GM19351 (cell line): Measurements from ENCODE around the gene OR4E2.
"Not testable (repeated sequence)": the region's sequence is repeated elsewhere in the genome, so short reads cannot be mapped to it uniquely, and the experiment has no call there.

Experiments used
- ATAC-seq: cut with Tn5 transposase; IDR thresholded peaks from one replicate; pipeline ENCODE4 v1.9.1; 2021; ENCODE audit warnings: mild to moderate bottlenecking, moderate library complexity; ENCODE audit not compliant: unreplicated experiment

The OR4E2 gene, protein sequence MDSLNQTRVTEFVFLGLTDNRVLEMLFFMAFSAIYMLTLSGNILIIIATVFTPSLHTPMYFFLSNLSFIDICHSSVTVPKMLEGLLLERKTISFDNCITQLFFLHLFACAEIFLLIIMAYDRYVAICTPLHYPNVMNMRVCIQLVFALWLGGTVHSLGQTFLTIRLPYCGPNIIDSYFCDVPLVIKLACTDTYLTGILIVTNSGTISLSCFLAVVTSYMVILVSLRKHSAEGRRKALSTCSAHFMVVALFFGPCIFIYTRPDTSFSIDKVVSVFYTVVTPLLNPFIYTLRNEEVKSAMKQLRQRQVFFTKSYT

DNA sequence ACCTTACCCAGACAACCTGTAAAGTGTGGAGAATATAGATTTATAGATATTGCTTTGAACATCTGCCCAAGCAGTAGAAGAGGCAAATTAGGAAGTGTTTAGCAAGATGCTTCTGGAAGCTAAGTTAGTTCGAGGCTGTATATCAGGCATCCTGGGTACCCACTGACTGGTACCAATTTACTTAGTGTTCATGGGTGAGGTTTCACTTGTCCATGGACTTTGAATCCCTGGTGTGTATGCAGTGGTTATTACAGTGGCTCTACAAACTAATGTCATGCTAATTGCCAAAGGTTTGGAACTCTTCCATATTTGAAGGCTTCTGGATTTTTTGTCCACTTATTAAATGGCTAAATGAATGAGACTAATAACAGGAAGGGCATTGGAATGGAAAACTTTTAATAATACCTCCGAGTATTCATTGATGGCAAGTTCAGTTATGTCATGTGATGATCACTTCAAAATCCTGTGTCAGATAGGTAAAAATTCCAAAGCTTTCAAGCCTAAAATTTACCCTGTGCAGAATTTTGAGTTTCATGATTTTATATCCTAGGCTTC is at the start of gene OR4E2:
TSS of gene OR4E2 (plus strand) at position 505 of the 555 bp plus-strand sequence. CDS start 11,248 bp downstream, outside the sequence.
- no peak for ATAC-seq

DNA sequence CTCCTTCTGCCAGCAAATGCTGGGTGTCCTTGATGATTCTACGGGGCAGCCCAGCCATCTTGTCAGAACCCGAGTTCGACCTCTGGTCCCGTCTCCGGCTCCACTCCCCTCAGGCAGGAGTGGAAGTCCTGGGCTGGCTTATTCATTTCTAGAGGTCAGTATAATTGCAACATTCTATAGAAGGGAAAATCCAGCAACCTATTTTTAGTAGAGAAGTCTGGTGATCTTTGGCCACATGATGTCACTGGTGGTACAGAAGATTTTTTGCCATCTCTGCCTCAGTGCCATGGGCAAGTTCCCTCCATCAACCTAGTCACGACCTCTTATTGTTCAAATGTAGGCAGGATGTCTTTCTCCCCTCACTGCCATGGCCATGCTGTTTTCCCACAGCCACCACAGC is 41.3 kb upstream of the OR4E2 start:
- ATAC-seq, result no peak

DNA sequence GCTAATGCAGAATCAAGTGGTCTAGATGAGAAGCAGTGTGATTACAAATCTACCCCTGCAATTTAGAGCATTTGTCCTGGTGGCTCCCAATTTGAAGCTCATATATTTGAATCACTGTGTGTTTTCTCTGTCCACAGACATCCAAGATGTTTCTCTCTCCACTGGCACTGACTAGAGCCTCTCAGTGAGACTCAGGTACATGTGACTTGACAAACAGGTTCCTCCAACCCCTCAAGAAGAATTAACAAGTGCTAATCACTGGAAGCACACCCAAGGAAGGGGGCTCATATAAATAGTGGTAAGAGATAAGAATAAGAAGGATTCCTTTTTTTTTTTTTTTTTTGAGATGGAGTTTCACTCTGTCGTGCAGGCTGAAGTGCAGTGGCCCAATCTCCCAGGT is 39.4 kb upstream of the OR4E2 start:
- ATAC-seq, result no peak

DNA sequence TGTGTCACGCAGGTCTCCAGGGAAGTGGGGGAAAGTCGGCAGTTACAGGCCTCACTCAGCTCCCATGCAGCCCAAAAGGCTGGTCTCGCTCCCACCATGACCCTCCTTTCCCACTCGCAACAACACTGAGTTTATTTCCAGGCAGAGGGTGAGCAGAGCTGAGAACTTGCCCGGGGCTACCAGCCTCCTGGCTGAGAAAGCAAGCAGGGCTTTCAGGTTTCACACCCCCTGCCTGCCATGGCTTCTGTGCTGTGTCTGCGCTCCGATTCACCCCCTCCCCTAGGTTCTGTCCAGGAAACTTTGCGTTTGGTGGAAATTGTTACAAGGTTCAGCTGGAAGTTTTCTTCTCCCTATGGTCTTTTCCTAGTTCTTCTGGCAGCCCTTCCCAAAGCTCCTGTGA is 36.0 kb upstream of the OR4E2 start:
- ATAC-seq, result no peak

DNA sequence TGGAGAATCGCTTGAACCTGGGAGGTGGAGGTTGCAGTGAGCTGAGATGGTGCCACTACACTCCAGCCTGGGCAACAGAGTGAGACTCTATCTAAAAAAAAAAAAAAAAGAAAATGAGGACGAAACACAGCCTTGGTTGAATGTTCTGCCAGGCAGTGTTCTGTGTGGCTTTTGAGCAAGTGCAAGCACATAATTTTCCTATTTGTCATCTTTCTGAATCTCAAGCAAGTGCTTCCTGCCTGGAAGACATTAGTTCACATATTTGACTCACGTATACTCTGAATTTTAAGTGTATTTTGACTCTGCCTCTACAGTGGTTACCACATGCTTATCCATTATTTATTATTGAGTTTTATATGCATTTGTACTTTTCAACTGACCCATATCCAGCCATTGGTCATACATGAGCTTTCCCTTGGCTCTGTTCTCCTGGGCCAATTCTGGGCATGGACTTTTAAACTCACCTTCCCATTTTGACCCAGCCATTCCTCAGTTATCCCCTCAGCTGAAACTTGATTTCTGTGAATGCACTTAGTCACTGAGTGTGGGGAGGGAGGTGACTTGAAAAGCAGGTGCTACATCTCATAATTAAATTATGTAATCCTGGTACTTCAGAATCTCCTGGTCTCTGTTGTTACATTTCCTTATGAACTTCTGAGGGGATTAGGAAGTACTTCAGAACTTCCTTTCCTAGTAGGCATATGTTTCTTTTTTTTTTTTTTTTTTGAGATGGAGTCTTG is 27.0 kb upstream of the OR4E2 start:
- ATAC-seq, result no peak

DNA sequence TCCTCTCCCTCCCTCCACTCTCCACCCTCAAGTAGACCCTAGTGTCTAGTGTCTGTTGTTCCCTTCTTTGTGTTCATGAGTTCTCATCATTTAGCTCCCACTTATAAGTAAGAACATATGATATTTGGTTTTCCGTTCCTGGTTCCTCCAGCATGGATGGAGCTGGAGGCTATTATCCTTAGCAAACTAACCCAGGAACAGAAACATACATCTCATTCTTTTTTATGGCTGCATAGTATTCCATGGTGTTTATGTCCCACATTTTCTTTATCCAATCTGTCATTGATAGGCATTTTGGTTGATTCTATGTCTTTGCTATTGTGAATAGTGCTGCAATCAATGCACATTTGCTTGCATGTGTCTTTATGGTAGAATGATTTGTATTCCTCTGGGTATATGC is 23.1 kb upstream of the OR4E2 start:
- not testable (repeated sequence) for ATAC-seq

DNA sequence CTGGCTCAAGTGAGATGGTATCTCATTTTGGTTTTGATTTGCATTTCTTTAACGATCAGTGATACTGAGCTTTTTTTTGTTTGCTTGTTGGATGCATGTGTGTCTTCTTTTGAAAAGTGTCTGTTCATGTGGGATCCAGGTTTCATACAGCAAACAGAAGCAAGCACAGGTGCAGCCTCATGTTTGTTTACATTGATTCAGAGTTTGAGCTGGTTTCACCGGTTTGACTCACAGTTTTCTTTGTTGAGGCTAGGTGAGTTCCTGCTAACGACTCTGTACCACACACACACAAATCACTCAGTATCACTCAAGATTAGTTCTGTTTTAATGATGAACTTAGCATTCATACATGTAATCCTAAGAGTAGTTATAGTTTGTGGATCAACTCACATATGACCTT is 22.6 kb upstream of the OR4E2 start:
- no peak for ATAC-seq

DNA sequence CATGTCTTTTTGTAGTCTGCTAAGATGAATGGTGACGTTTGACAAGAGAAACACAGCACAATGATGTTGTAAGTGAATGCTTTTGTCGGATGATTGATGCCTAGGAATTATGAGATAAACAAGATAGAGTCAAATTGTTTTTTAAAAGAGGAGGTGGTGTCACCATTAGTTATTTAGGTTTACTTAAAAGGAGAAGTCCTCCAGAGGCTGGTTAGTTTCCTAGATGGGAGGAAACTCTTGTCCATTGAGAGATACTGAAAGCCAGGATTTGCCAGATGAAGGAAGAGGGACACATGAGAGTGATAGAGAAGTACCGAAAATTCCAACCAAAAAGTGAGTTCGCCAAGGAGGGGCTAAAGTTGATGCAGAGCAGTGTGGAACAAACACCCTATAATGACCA is 18.8 kb upstream of the OR4E2 start, which contains the start of gene OR10G2:
TSS of gene OR10G2 (minus strand) at position 101 of the 400 bp plus-strand sequence. CDS start at position 3, 98 bp downstream.
- no peak for ATAC-seq

DNA sequence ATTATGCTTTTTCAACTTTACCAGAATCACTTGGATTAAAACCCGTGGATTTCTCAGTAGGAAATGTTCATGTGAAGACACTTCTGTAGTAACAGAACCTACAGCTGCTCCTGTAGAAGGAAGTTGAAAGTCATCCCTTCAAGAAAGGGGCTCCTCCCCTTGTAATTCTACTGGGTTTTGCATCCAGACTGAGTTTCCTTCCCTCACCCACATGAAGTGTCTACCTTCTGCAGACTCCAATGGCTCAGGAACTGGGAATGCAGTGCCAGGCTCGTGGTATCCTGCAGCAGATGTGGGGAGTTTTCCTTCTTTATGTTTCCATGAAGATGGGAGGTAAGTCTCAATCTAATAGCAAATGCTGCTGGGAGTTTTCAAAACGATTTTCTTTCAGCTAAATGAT is 11.0 kb upstream of the OR4E2 start:
- no peak for ATAC-seq

DNA sequence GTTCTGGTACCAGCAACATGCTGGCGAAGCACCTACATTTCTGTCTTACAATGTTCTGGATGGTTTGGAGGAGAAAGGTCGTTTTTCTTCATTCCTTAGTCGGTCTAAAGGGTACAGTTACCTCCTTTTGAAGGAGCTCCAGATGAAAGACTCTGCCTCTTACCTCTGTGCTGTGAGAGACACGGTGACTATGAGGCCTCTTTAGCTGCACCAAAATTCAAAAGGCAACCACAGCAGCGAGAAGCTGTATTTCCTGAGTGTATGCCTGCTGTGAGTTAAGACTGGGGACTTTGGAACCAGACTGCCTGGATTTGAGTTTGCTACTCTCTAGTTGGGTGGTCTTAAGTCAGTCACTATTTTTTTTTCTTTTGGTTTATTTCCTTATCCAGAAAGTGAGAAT is 10.2 kb upstream of the OR4E2 start:
- ATAC-seq, result no peak

DNA sequence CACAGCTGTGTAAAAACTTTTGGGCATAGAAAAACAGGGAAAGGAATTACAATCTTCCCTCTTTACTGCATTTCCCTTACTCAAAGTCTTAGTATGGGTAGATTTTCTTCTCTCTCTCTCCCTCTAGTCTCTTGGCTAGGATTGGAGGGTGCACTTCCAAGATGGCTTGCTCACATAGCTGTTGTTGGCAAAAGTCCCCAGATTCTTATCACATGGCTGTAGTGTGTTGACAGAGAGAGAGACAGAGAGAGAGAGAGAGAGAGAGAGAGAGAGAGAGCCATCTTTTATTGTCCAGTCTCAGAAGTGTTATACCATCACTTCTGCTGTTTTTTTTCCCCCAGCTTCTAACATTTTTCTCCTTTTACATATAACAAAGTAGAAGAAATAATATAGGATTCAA is 6.3 kb upstream of the OR4E2 start:
- ATAC-seq, result no peak

DNA sequence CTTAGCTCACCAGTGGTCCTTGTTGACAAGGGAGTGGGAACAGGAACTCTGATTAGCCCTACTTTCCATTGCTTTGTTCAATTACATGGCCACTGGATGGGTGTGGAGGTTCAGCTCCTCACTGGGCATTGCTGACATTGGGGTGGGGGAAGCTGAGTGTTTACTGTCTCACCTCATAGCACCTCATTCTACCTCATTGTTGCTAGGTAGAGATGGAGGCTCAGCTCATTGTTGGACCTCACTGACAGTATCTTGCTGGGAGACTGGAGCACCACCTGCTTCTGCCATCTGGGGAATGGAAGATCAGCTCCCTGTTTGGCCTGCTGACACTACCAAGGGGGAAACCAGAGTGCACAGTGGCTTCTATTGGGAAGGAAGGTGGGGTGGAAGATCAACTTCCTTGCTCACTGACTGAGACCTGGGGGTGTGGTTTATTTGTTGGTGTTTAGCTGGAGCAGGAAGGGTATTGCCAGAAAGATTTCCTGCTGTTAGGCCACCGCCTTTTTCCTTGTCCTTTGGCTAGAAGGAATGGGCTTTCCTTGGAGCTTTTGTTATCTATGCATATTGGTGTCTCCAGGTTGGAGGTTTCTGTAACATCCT is 1.3 kb upstream of the OR4E2 start:
- ATAC-seq, result no peak

DNA sequence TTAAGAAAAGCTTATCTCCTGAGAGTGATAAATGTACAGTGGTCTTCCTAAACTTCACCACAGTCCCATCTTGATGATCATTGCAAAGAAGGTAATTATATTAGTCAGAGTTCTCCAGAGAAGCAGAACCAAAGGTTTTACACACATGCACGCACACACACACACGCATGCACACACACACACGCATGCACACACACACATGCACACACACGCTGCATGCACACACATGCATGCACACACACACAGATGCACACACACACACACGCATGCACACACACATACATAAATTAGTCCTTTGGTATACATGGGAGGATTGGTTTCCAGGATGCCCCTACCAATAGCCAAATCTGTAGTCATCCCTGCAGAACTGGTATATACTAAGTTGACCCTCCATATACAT is 580 bp downstream of the OR4E2 start:
- ATAC-seq, result no peak

DNA sequence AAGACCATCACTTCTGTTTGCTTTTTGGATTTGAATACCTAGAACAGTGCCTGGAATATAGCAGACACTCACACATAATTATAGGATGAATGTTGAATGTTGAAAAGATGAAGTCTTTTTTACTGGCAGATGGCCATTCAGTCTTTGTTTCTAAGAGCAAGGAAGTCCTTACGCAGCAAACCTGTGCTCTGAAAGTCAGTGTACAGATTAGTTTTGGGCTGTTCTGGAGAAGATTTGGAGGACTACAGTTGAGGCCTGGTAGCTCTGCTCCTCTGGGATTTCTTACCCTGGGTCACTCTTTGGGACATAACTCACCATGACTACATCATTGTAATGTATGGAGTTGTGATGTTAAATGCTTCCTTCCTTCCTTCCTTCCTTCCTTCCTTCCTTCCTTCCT is 3.3 kb downstream of the OR4E2 start:
- no peak for ATAC-seq

DNA sequence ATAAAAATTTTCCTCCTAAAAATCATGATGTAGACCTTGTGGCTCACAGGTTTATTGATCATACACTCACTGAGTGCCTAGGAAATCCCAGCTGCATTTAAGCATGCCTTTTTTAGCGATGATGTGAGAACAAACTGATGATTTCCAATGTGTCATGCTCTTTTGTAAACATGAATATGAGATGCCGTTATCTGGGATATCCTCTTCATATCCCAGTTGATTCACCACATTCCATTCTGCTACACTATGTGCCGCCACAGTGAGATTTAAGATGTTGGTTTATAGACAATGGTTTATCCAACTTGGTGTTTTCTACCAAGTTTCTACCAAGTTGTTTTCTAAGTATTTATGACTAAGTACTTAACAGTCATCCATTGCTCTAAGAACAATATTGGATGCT is 14.7 kb downstream of the OR4E2 start:
- no peak for ATAC-seq

DNA sequence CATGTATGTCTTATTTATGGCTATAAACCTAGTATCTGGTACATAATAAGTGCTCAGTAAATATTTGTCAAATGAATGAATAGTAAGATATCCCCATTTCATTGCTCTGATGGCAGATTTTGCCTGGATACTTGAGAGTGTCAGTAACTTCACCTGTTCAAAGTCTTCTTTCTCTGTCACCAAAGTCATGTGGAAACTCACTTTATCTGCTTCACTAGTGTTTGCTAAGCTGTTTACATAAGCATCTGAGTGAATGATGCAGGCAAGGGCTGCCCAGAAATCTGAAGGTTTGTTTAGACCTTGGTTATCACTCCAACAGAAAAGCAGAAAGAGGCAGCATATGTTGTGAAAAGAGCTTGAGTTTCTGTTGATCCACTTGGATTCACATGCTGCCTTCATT is 15.6 kb downstream of the OR4E2 start:
- ATAC-seq, result no peak

DNA sequence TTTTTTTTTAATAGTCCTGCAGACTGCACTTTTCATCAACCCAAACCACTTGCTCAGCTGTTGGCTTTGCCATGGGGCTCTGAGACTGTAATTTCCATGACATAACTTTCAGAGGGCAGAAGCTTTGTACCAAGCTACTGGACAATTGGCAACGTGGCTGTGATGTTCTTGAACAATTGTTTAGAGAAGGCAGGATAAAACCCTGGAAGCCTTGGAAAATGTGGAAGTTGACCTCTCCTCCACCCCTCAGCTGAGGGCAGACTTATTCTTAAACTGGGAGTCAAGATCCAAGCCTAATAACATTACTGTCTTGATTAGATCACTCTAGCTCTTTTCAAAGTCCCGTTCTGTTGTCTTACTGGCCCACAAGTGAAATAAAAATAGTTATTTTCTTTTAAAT is 17.7 kb downstream of the OR4E2 start:
- ATAC-seq, result no peak

DNA sequence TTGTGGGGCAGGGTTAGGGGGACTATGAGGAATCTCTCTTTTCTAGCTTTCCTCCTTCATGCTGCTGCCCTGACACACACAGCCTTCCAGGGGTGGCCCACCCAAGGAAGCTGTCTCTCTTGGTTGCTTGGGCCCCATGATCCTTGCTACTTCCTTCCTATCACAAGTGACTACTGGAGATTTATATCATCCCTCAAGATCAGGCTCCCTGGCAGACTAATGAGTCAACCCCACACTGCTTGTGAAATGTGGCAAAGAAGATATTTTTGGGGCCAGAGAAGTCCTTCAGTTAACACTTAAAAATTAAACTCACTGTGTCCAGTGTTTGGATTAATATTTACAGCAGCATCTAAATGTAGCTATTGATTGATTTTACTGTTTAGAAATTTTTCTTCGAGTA is 18.5 kb downstream of the OR4E2 start:
- no peak for ATAC-seq

DNA sequence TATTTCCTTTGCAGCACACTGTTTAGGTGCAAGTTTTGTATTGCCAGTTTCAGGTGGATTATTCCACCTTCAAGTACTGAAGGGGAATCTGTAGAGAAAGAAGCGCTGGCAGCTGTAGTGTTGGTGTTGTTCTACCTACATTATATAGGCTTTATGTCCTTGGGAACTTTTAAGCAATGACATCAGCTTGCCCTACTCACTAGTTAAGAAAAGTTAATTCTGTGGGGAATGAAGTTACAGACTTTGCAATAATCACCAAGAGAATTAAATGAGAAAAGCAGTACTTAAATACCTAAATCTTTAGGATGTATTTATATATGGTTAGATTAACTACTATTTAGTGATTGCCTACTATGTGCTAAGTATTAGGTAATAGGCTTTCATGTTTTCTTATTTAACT is 20.1 kb downstream of the OR4E2 start, which contains the start of gene OR4E1:
TSS of gene OR4E1 (minus strand) at position 101 of the 400 bp plus-strand sequence. CDS start 2,883 bp downstream, outside the sequence.
- ATAC-seq, result no peak

DNA sequence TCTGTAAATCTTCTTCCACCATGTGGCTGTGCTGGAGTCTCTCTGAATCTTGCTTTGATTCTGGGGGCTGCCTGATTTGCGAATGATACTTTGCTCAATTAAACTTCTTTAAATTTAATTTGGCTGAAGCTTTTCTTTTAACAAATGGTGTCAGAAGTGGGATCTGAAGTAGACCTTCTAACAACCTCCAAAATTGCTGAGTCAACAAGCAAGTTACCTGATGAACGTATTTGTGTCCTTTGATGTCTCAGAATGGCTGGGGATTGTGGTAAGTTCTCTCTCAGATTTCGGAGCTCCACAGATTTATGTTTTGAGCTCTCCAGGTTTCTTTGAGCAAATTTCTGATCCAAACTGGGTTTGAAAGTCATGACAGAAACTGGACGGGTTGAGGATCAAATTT is 21.9 kb downstream of the OR4E2 start:
- no peak for ATAC-seq

DNA sequence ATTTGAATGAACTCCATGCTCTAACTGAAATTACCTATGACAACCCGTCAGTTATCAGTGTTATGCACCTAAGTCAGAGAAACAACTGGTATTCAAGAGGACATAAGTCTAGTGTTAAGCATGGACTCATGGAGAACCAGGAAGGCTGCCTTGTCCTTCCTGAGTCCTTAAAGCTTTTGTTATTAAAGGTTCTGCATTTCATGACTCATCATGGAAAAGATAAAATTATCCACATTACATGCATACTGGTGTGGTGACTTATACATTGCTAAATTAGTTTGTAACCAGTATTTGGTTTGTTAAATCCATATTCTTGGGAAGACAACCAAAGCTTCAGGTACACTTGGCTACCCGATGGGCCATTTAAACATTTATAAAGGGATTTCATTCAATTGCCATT is 26.4 kb downstream of the OR4E2 start:
- ATAC-seq, result no peak

DNA sequence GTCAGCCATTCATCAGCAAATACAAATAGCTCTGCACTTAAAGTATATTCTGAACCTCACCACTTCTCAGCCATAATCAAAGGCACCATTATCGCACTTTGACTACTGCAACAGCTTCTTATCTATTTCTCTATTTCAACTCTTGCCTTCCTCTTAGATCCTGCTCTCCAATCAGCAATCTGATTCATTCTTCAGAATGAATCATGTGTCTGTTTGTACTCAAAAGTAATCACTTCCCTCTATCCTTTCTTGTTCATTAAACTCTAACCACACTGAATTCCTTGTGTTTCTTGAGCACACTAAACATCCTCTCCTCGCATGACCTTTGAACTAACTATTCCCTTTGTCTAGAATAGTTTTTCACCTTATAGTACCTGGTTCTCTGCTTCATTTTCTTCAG is 32.8 kb downstream of the OR4E2 start:
- ATAC-seq, result no peak
